ENCODE data around the gene RSL1D1.
A peak's percentile ranks its signal among the peaks of the same experiment; 100 is the strongest.

RSL1D1 gene

GRCh38 chr16:11851294-11852091 is at the start of gene RSL1D1:
TSS of gene RSL1D1 (minus strand) at chr16:11851542. CDS start at chr16:11851512, 30 bp downstream.
- peak within 1 kb of the TSS; percentile 88 for H3K4me3 ChIP-seq (ENCODE audit: low read depth, low read length)
- peaks cover 25% of the 10 kb centered on the region for H3K4me1 ChIP-seq (ENCODE audit: control insufficient read depth, insufficient read depth, low read length, unreplicated experiment)
- peak within 1 kb of the TSS; percentile 78 for H2AFZ ChIP-seq (ENCODE audit: low read length, unreplicated experiment)

GRCh38 chr16:11901091-11901490 is 49.7 kb upstream of the RSL1D1 start:
- Histone ChIP-seq H3K27me3 (ENCODE audit: insufficient read depth, low read length) (no peaks in the 10 kb centered on the region), H3K27ac (ENCODE audit: low read depth, low read length) (no peak overlapping the region), H3K4me3 (ENCODE audit: low read depth, low read length) (no peak overlapping the region), H3K36me3 (ENCODE audit: insufficient read depth, low read length) (peaks cover 10% of the 10 kb centered on the region), H3K4me1 (ENCODE audit: control insufficient read depth, insufficient read depth, low read length, unreplicated experiment) (peaks cover 21% of the 10 kb centered on the region), H2AFZ (ENCODE audit: low read length, unreplicated experiment) (no peak overlapping the region), H3K79me2 (ENCODE audit: control insufficient read depth, insufficient read depth, low read length, unreplicated experiment) (peaks cover 91% of the 10 kb centered on the region)

More at GRCh38 chr16:11851294-11852091, at the start of gene RSL1D1:
- Histone ChIP-seq H3K27me3 (ENCODE audit: insufficient read depth, low read length) (no peaks in the 10 kb centered on the region), H3K79me2 (ENCODE audit: control insufficient read depth, insufficient read depth, low read length, unreplicated experiment) (peaks cover 87% of the 10 kb centered on the region), H3K27ac (ENCODE audit: low read depth, low read length) (peak within 1 kb of the TSS; percentile 50), H3K36me3 (ENCODE audit: insufficient read depth, low read length) (peaks cover 25% of the 10 kb centered on the region)

DNA sequence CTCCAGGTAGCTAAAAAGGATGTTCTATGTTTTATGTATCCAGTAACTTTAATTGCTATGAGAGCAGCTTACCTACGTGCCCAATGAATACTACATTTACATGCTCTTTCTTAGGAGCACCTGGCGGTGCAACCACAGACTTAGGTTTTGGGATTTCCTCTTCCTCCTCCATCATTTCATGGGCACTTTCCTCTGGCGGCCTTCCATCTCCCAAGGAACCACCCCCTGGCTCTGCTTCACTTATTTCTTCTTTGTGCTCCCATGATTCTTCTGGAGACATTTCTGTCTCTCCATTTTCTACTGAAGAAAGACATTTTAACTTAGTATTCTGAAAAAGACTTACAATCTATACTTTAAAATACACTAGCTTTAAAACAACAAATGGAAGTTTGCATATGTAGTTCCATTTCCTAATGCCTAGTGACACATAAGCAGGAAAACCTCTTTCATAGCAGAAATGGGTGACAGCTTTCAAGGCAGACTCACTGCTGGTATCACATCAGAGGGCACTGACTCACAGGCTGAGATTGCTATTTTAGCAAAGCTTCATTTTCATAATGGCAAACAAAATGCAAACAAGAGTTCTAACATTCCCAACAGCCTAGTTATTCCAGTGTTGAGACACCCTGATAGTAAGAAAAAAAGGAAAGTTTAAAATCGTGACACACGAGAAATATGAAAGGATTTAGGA is 45.3 kb upstream of the RSL1D1 start:
- Histone ChIP-seq H3K79me2 (ENCODE audit: control insufficient read depth, insufficient read depth, low read length, unreplicated experiment) (peaks cover 86% of the 10 kb centered on the region), H3K4me3 (ENCODE audit: low read depth, low read length) (no peak overlapping the region), H3K27ac (ENCODE audit: low read depth, low read length) (peak overlapping the region; percentile 59), H3K27me3 (ENCODE audit: insufficient read depth, low read length) (no peaks in the 10 kb centered on the region), H3K36me3 (ENCODE audit: insufficient read depth, low read length) (peaks cover 16% of the 10 kb centered on the region), H2AFZ (ENCODE audit: low read length, unreplicated experiment) (no peak overlapping the region), H3K4me1 (ENCODE audit: control insufficient read depth, insufficient read depth, low read length, unreplicated experiment) (peaks cover 22% of the 10 kb centered on the region)

DNA sequence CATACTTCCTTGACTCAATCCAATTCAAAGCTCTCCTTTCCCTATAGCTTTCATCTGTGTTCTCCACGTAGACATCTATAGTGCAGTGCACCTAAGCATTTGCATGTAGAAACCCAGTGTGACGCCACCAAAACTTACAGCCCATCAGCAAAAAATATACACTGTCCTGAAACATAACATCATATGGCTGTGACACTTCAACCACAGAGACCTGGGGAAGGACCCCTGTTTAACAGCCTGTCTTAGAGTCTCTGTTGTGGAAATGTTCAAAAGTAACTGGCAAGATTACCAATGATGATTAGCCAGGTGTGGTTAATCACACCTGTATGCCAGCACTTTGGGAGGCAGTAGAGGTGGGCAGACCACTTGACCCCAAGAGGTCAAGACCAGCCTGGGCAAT is 42.2 kb upstream of the RSL1D1 start:
- no peak overlapping the region for H3K4me3 ChIP-seq (ENCODE audit: low read depth, low read length)
- H3K4me1 ChIP-seq (ENCODE audit: control insufficient read depth, insufficient read depth, low read length, unreplicated experiment): peaks cover 22% of the 10 kb centered on the region
- H2AFZ ChIP-seq (ENCODE audit: low read length, unreplicated experiment): no peak overlapping the region
- H3K79me2 ChIP-seq (ENCODE audit: control insufficient read depth, insufficient read depth, low read length, unreplicated experiment): peaks cover 57% of the 10 kb centered on the region
- H3K27ac ChIP-seq (ENCODE audit: low read depth, low read length): no peak overlapping the region
- peaks cover 25% of the 10 kb centered on the region for H3K36me3 ChIP-seq (ENCODE audit: insufficient read depth, low read length)
- H3K27me3 ChIP-seq (ENCODE audit: insufficient read depth, low read length): no peaks in the 10 kb centered on the region

- peaks cover 49% of the 10 kb centered on the region for H3K79me2 ChIP-seq (ENCODE audit: control insufficient read depth, insufficient read depth, low read length, unreplicated experiment)
- peaks cover 18% of the 10 kb centered on the region for H3K4me1 ChIP-seq (ENCODE audit: control insufficient read depth, insufficient read depth, low read length, unreplicated experiment)
- peaks cover 25% of the 10 kb centered on the region for H3K36me3 ChIP-seq (ENCODE audit: insufficient read depth, low read length)
- no peak overlapping the region for H3K27ac ChIP-seq (ENCODE audit: low read depth, low read length)
- H3K27me3 ChIP-seq (ENCODE audit: insufficient read depth, low read length): no peaks in the 10 kb centered on the region
- H3K4me3 ChIP-seq (ENCODE audit: low read depth, low read length): no peak overlapping the region
- no peak overlapping the region for H2AFZ ChIP-seq (ENCODE audit: low read length, unreplicated experiment)
These were observed 41.4 kb upstream of the RSL1D1 start for GRCh38 chr16:11892761-11893160.

GRCh38 chr16:11890231-11890965 is 39.1 kb upstream of the RSL1D1 start:
- no peak overlapping the region for H3K4me3 ChIP-seq (ENCODE audit: low read depth, low read length)
- peaks cover 27% of the 10 kb centered on the region for H3K36me3 ChIP-seq (ENCODE audit: insufficient read depth, low read length)
- H3K27ac ChIP-seq (ENCODE audit: low read depth, low read length): no peak overlapping the region

GRCh38 chr16:11886881-11887280 is 35.5 kb upstream of the RSL1D1 start:
- H2AFZ ChIP-seq (ENCODE audit: low read length, unreplicated experiment): no peak overlapping the region
- H3K4me3 ChIP-seq (ENCODE audit: low read depth, low read length): no peak overlapping the region
- no peak overlapping the region for H3K27ac ChIP-seq (ENCODE audit: low read depth, low read length)
- no peaks in the 10 kb centered on the region for H3K27me3 ChIP-seq (ENCODE audit: insufficient read depth, low read length)
- peaks cover 5% of the 10 kb centered on the region for H3K79me2 ChIP-seq (ENCODE audit: control insufficient read depth, insufficient read depth, low read length, unreplicated experiment)
- H3K4me1 ChIP-seq (ENCODE audit: control insufficient read depth, insufficient read depth, low read length, unreplicated experiment): no peaks in the 10 kb centered on the region
- H3K36me3 ChIP-seq (ENCODE audit: insufficient read depth, low read length): peaks cover 33% of the 10 kb centered on the region

More at GRCh38 chr16:11890231-11890965, 39.1 kb upstream of the RSL1D1 start:
- no peaks in the 10 kb centered on the region for H3K27me3 ChIP-seq (ENCODE audit: insufficient read depth, low read length)
- H3K79me2 ChIP-seq (ENCODE audit: control insufficient read depth, insufficient read depth, low read length, unreplicated experiment): peaks cover 31% of the 10 kb centered on the region
- H3K4me1 ChIP-seq (ENCODE audit: control insufficient read depth, insufficient read depth, low read length, unreplicated experiment): no peaks in the 10 kb centered on the region
- H2AFZ ChIP-seq (ENCODE audit: low read length, unreplicated experiment): no peak overlapping the region

DNA sequence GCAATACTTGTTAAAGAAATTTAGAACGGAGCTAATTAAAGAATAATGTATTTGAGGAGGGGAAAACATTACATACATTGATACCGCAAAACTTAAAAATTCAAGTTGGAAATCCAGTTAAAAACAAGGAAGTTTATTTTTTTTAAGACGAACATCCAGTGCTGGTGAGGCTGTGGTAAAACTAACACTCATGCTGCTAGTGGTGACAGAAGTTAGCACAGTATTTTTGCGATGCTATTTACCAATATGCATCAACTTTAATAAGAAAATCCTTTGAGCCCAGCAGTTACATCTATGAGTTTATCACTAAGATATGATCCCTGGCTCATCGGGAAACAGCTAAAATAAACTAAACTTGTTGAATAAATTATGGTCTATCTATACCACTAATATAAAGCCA is 32.7 kb upstream of the RSL1D1 start:
- Histone ChIP-seq H3K4me1 (ENCODE audit: control insufficient read depth, insufficient read depth, low read length, unreplicated experiment) (no peaks in the 10 kb centered on the region), H3K27me3 (ENCODE audit: insufficient read depth, low read length) (no peaks in the 10 kb centered on the region), H2AFZ (ENCODE audit: low read length, unreplicated experiment) (no peak overlapping the region), H3K27ac (ENCODE audit: low read depth, low read length) (no peak overlapping the region), H3K4me3 (ENCODE audit: low read depth, low read length) (no peak overlapping the region), H3K79me2 (ENCODE audit: control insufficient read depth, insufficient read depth, low read length, unreplicated experiment) (peaks cover 11% of the 10 kb centered on the region), H3K36me3 (ENCODE audit: insufficient read depth, low read length) (peaks cover 42% of the 10 kb centered on the region)

DNA sequence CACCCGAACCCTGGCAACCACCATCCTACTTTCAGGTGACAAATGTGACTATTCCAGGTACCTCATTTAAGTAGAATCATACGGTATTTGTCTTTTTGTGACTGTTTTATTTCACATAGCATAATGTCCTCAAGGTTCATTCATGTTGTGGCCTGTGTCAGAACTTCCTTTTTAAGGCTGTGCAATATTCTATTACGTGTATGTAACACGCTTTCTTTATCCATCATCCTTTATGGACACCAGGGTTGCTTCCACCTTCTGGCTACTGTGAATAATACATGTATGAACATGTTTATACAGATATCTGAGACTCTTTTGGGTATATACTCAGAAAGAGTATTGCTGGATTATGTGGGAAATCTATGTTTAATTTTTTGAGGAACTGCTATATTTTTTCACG is 28.7 kb upstream of the RSL1D1 start:
- Histone ChIP-seq H3K27ac (ENCODE audit: low read depth, low read length) (no peak overlapping the region), H3K4me3 (ENCODE audit: low read depth, low read length) (no peak overlapping the region), H2AFZ (ENCODE audit: low read length, unreplicated experiment) (no peak overlapping the region), H3K4me1 (ENCODE audit: control insufficient read depth, insufficient read depth, low read length, unreplicated experiment) (peaks cover 10% of the 10 kb centered on the region), H3K27me3 (ENCODE audit: insufficient read depth, low read length) (no peaks in the 10 kb centered on the region), H3K36me3 (ENCODE audit: insufficient read depth, low read length) (peaks cover 54% of the 10 kb centered on the region), H3K79me2 (ENCODE audit: control insufficient read depth, insufficient read depth, low read length, unreplicated experiment) (peaks cover 25% of the 10 kb centered on the region)

DNA sequence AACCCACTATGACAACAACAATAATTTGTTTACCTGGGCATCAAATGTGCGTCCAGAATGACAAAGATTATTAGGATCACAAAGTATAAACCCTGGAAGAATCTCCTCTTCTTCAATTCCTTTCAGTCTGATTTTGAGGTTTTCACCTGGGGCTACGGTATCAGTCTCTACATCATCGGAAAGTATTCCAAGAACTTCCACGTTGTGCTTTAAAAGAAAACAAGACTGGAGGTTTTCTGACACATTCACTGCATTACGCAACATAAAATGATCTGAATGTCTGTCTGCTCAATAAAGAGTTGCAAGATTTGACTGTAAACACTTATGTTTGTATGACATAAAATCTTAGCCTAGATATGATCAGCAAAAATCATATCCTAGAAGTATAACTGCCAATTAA is 26.0 kb upstream of the RSL1D1 start:
- H3K4me1 ChIP-seq (ENCODE audit: control insufficient read depth, insufficient read depth, low read length, unreplicated experiment): peaks cover 10% of the 10 kb centered on the region
- H3K79me2 ChIP-seq (ENCODE audit: control insufficient read depth, insufficient read depth, low read length, unreplicated experiment): peaks cover 25% of the 10 kb centered on the region
- no peaks in the 10 kb centered on the region for H3K27me3 ChIP-seq (ENCODE audit: insufficient read depth, low read length)
- H3K4me3 ChIP-seq (ENCODE audit: low read depth, low read length): no peak overlapping the region
- no peak overlapping the region for H2AFZ ChIP-seq (ENCODE audit: low read length, unreplicated experiment)
- H3K36me3 ChIP-seq (ENCODE audit: insufficient read depth, low read length): peaks cover 51% of the 10 kb centered on the region
- no peak overlapping the region for H3K27ac ChIP-seq (ENCODE audit: low read depth, low read length)
